Psoas muscle (tissue), 8 donors: ENCODE results near the gene OSBPL5. TPM values are rescaled to one million over a fixed set of nuclear protein-coding genes. Genes with fewer than 3 reads are reported as not detected.

Experiments used
- ATAC-seq, 4 donors: fragments of 200-7000 bp; cut with Tn5 transposase; one replicate each; pipeline ENCODE4 v1.9.1; 2020; ENCODE audit warnings: moderate library complexity in 3 of 4, mild to moderate bottlenecking in 2 of 4
- DNase-seq, 2 donors: peaks; one replicate each; pipeline ENCODE4 v3.0.0-alpha.2; 2020
- H3K27ac ChIP-seq: fragments of 200-600 bp; one replicate; pipeline ENCODE4 v1.8.0; 2022
- H3K27me3 ChIP-seq, 3 donors: fragments of 200-600 bp in 1 of 3; one replicate each; pipeline versions ENCODE4 v1.6.1 to v1.8.0; 2013 to 2022; ENCODE audit warnings: low read length in 2 of 3, mild to moderate bottlenecking in 2 of 3, moderate library complexity in 1 of 3; ENCODE audit not compliant: insufficient read depth in 3 of 3
- H3K36me3 ChIP-seq, 2 donors: fragments of 200-600 bp in 1 of 2; one replicate each; pipeline versions ENCODE4 v1.6.1 to v1.8.0; 2013 to 2022; ENCODE audit warnings: low read depth in 1 of 2, mild to moderate bottlenecking in 1 of 2, moderate library complexity in 1 of 2; ENCODE audit not compliant: insufficient read depth in 1 of 2
- H3K4me1 ChIP-seq: fragments of 200-600 bp; one replicate; pipeline ENCODE4 v1.8.0; 2022
- H3K4me3 ChIP-seq: fragments of 200-600 bp; one replicate; pipeline ENCODE4 v1.8.0; 2022; ENCODE audit warnings: mild to moderate bottlenecking
- H3K9me3 ChIP-seq: fragments of 200-600 bp; one replicate; pipeline ENCODE4 v1.8.0; 2022
- WGBS, 3 donors: extraction: QIAGEN DNeasy Blood & Tissue Kit; methylation state at CpG; one replicate each; pipeline versions ENCODE4 v1.1.6 to v1.1.7; 2013; 5-methylcytosine and 5-hydroxymethylcytosine counted together
- intact Hi-C, 2 donors: fragments of 100-400 bp; cut with DNase I; formaldehyde crosslinking; loops; one replicate each; pipeline versions ENCODE4 v1.11.0 to v1.14.2; 2022
- polyA plus RNA-seq, 3 donors: library from polyadenylated mRNA; stranded (reverse); fragments of 200-250 nt; gene quantifications; one replicate each; pipeline ENCODE4 v1.2.3, GENCODE V29; 2013
- total RNA-seq, 4 donors: library from RNA; stranded (reverse); fragmentation: NEBNext Ultra II Directional in 2 of 4; extraction: Animal tissue kit (Norgen Biotek cat#: 25700) in 2 of 4; gene quantifications; one replicate each; pipeline versions ENCODE4 v1.2.1 to v1.2.4, GENCODE V29; 2021 to 2023
- TF ChIP-seq, protein P1 (sequence below): fragments of 200-600 bp; IDR thresholded peaks from one replicate; pipeline ENCODE4 v1.8.0; 2022; ENCODE audit warnings: antibody characterized with exemption
- donor health status: healthy with polysubstance abuse.
- donor health status: DM: no; HTN: no; CAD: no; lungs with moderate emphysema.
- donor health status: Bipolar disorder and iron deficiency.
- donor health status: healthy.
- donor health status: DM: yes; HTN: yes; CAD: no.
- donor health status: DM: no; HTN: no; CAD: no.
- donor health status: DM: no; HTN: no; CAD: no.
- donor health status: DM: yes; HTN: yes; CAD: no.

Gene OSBPL5
- total and polyA plus RNA-seq, 7 donors, result 3.4 to 12.4 (median 6.9) TPM

DNA sequence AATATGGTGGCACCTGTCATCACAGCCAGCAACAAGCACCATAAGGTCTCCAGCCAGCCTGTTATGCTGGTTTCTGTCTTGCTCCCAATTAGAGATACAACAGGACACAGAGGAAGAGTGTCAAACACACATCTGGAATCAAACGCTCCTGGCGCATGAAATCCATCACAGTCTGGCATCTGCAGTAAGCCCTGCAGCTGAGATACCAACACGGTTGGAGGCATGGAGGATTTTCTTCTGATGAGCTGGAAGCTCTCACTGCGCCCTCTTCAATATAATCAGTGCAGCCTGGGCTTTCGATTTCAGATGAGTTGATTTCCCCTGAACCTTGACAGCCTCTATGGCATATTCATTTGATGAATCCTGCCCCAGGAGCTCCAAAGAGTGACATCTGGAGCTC, 80.1 kb downstream of the OSBPL5 start:
- H3K36me3 ChIP-seq, result no peaks in the 10 kb centered on the region
- H3K27me3 ChIP-seq, result peaks cover 0 to 19% (median 0%) of the 10 kb centered on the region in 3 donors
- H3K9me3 ChIP-seq, result no peaks in the 10 kb centered on the region
- 33 to 47% (median 40%) methylated on average over 5 of the region's 5 CpGs for WGBS, 3 donors
- ATAC-seq, result no peak
- TF ChIP-seq, protein P1, sequence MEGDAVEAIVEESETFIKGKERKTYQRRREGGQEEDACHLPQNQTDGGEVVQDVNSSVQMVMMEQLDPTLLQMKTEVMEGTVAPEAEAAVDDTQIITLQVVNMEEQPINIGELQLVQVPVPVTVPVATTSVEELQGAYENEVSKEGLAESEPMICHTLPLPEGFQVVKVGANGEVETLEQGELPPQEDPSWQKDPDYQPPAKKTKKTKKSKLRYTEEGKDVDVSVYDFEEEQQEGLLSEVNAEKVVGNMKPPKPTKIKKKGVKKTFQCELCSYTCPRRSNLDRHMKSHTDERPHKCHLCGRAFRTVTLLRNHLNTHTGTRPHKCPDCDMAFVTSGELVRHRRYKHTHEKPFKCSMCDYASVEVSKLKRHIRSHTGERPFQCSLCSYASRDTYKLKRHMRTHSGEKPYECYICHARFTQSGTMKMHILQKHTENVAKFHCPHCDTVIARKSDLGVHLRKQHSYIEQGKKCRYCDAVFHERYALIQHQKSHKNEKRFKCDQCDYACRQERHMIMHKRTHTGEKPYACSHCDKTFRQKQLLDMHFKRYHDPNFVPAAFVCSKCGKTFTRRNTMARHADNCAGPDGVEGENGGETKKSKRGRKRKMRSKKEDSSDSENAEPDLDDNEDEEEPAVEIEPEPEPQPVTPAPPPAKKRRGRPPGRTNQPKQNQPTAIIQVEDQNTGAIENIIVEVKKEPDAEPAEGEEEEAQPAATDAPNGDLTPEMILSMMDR, result no peak
- intact Hi-C loops, result no loop called here
- no peak overlapping the region for H3K4me3 ChIP-seq
- H3K4me1 ChIP-seq, result peaks cover 9% of the 10 kb centered on the region
- no peak for DNase-seq
- H3K27ac ChIP-seq, result no peak overlapping the region

GRCh38 chr11:3083321-3083720, 81.8 kb downstream of the OSBPL5 start:
- H3K4me3 ChIP-seq, result no peak overlapping the region
- DNase-seq (no peak), ATAC-seq (no peak)
- H3K4me1 ChIP-seq, result no peaks in the 10 kb centered on the region
- H3K9me3 ChIP-seq, result no peaks in the 10 kb centered on the region
- intact Hi-C loops, result no loop called here
- no peaks in the 10 kb centered on the region for H3K36me3 ChIP-seq
- WGBS, 3 donors, result 74 to 78% (median 78%) methylated on average over 7 to 8 of the region's 8 CpGs
- peaks cover 0 to 19% (median 0%) of the 10 kb centered on the region in 3 donors for H3K27me3 ChIP-seq
- H3K27ac ChIP-seq, result no peak overlapping the region
- TF ChIP-seq, protein P1, result no peak

- DNase-seq, result no peak
- ATAC-seq, result no peak
- intact Hi-C loops, result no loop called here
- 86% methylated on average over 6 of the region's 6 CpGs for WGBS, 3 donors
- no peaks in the 10 kb centered on the region for H3K9me3 ChIP-seq
- H3K36me3 ChIP-seq, result no peaks in the 10 kb centered on the region
- peaks cover 0 to 19% (median 0%) of the 10 kb centered on the region in 3 donors for H3K27me3 ChIP-seq
- TF ChIP-seq, protein P1, result no peak
- no peak overlapping the region for H3K4me3 ChIP-seq
- no peaks in the 10 kb centered on the region for H3K4me1 ChIP-seq
- H3K27ac ChIP-seq, result no peak overlapping the region
Observed at GRCh38 chr11:3081386-3081751, 83.7 kb downstream of the OSBPL5 start.

DNA sequence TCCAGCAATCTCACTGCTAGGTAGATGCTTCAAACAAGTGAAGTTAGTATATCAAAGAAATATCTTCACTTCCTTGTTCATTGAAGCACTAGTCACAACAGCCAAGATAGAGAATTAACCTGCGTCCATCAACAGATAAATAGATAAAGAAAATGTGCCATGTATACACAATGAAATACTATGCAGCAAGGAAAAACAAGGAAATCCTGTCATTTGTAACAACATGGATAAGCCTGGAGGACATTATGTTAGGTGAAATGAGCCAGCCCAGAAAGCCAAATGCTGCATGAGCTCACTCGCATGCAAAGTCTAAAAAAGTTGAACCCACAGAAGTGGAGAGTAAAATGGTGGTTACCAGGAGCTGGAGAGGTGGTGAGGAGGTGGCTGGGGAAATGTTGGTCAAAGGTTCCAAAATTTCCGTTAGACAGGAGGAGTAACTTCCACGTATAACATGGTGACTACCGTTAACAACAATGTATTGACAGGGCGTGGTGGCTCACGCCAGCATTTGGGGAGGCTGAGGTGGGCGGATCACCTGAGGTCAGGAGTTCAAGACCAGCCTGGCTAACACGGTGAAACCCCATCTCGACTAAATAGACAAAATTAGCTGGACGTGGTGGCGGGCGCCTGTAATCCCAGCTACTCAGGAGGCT, 84.3 kb downstream of the OSBPL5 start:
- Histone ChIP-seq H3K27me3 (peaks cover 0 to 19% (median 0%) of the 10 kb centered on the region in 3 donors), H3K4me1 (no peaks in the 10 kb centered on the region), H3K9me3 (no peaks in the 10 kb centered on the region), H3K36me3 (no peaks in the 10 kb centered on the region), H3K4me3 (no peak overlapping the region), H3K27ac (no peak overlapping the region)
- intact Hi-C loops, result no loop called here
- ATAC-seq, result no peak
- TF ChIP-seq, protein P1, result no peak
- 86 to 90% (median 87%) methylated on average over 13 of the region's 13 CpGs for WGBS, 3 donors
- no peak for DNase-seq

GRCh38 chr11:3080104-3080503, 85.0 kb downstream of the OSBPL5 start:
- intact Hi-C loops, result no loop called here
- TF ChIP-seq, protein P1, result no peak
- DNase-seq (no peak), ATAC-seq (no peak)
- H3K9me3 ChIP-seq, result no peaks in the 10 kb centered on the region
- peaks cover 0 to 19% (median 0%) of the 10 kb centered on the region in 3 donors for H3K27me3 ChIP-seq
- H3K4me1 ChIP-seq, result no peaks in the 10 kb centered on the region
- 85 to 97% (median 86%) methylated on average over 1 of the region's 1 CpG for WGBS, 3 donors
- no peaks in the 10 kb centered on the region for H3K36me3 ChIP-seq
- H3K4me3 ChIP-seq, result no peak overlapping the region
- no peak overlapping the region for H3K27ac ChIP-seq
